Liver (tissue), 3 donors: ENCODE measurements around the gene MCTP2.

ENCODE experiments used
- JUND ChIP-seq, 2 donors: IDR thresholded peaks; 2 replicates each; pipeline ENCODE4 v1.6.1; 2016; ENCODE audit warnings: antibody characterized with exemption in 2 of 2
- NR2F2 ChIP-seq: IDR thresholded peaks from 2 replicates; pipeline ENCODE4 v1.6.1; 2016; ENCODE audit warnings: antibody characterized with exemption
- TAF1 ChIP-seq: conservative IDR thresholded peaks from 2 replicates; pipeline ENCODE4 v1.6.1; 2016; ENCODE audit warnings: antibody characterized with exemption, mild to moderate bottlenecking
- TF ChIP-seq, protein P1 (sequence below): fragments of 150-350 bp; IDR thresholded peaks from 2 replicates; pipeline ENCODE4 v1.5.1; 2017; ENCODE audit warnings: improper control_type of control experiment, low read depth, low read length; ENCODE audit not compliant: missing input control
- TF ChIP-seq, protein P2 (sequence below): IDR thresholded peaks from 2 replicates; pipeline ENCODE4 v1.6.1; 2016; ENCODE audit warnings: antibody characterized with exemption, mild to moderate bottlenecking
- donor health status: healthy.
- donor health status: healthy.

DNA sequence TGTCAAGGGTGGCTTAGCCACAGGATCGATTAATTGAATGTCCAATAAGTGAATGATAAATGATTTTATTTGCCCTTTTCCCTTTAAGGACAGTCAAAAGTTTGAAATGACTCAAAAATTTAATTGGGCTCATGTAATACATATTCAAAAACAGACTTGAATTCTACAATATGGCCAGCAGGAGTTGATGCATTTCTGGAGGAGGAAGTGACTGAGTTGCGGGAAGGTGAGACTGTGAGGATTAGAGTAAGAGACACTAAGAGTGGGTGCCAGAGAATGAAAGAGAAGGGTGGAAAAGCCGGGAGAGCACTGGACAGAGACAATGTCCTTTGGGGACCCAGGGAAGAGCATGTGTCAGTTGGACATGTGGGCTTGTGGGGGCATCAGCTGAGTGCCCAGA, 83.3 kb downstream of the MCTP2 start:
- TF ChIP-seq, protein P1, sequence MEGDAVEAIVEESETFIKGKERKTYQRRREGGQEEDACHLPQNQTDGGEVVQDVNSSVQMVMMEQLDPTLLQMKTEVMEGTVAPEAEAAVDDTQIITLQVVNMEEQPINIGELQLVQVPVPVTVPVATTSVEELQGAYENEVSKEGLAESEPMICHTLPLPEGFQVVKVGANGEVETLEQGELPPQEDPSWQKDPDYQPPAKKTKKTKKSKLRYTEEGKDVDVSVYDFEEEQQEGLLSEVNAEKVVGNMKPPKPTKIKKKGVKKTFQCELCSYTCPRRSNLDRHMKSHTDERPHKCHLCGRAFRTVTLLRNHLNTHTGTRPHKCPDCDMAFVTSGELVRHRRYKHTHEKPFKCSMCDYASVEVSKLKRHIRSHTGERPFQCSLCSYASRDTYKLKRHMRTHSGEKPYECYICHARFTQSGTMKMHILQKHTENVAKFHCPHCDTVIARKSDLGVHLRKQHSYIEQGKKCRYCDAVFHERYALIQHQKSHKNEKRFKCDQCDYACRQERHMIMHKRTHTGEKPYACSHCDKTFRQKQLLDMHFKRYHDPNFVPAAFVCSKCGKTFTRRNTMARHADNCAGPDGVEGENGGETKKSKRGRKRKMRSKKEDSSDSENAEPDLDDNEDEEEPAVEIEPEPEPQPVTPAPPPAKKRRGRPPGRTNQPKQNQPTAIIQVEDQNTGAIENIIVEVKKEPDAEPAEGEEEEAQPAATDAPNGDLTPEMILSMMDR = no peak
- TF ChIP-seq TAF1 (no peak), NR2F2 (no peak), JUND (IDR thresholded peaks at IDR 0.05) (no peak)
- TF ChIP-seq, protein P2, sequence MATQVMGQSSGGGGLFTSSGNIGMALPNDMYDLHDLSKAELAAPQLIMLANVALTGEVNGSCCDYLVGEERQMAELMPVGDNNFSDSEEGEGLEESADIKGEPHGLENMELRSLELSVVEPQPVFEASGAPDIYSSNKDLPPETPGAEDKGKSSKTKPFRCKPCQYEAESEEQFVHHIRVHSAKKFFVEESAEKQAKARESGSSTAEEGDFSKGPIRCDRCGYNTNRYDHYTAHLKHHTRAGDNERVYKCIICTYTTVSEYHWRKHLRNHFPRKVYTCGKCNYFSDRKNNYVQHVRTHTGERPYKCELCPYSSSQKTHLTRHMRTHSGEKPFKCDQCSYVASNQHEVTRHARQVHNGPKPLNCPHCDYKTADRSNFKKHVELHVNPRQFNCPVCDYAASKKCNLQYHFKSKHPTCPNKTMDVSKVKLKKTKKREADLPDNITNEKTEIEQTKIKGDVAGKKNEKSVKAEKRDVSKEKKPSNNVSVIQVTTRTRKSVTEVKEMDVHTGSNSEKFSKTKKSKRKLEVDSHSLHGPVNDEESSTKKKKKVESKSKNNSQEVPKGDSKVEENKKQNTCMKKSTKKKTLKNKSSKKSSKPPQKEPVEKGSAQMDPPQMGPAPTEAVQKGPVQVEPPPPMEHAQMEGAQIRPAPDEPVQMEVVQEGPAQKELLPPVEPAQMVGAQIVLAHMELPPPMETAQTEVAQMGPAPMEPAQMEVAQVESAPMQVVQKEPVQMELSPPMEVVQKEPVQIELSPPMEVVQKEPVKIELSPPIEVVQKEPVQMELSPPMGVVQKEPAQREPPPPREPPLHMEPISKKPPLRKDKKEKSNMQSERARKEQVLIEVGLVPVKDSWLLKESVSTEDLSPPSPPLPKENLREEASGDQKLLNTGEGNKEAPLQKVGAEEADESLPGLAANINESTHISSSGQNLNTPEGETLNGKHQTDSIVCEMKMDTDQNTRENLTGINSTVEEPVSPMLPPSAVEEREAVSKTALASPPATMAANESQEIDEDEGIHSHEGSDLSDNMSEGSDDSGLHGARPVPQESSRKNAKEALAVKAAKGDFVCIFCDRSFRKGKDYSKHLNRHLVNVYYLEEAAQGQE = no peak
